PC-3 (cell line): ENCODE measurements around the gene RREB1. TPM values are rescaled to one million over a fixed set of nuclear protein-coding genes. Genes with fewer than 3 reads are reported as not detected.
"Not testable (repeated sequence)": the region's sequence is repeated elsewhere in the genome, so short reads cannot be mapped to it uniquely, and the experiment has no call there.

Source experiments
- ATAC-seq: fragments of 200-7000 bp; cut with Tn5 transposase; 2 replicates; pipeline ENCODE4 v1.9.1; 2020; ENCODE audit warnings: mild to moderate bottlenecking, moderate library complexity
- BruUV-seq: library from RNA; stranded (reverse); fragments of 400-500 nt; replicated peaks from 2 replicates; lab custom pipeline; 2021; lab: Mats Ljungman, UMichigan
- CTCF ChIA-PET: fragments of 300-600 bp; sonication (Branson Sonifier 250); formaldehyde crosslinking; loops from one replicate; lab custom pipeline; 2022; ENCODE audit warnings: antibody characterized with exemption; lab: Charles Lee
- POLR2A ChIA-PET: fragments of 300-600 bp; sonication (Branson Sonifier 250); formaldehyde crosslinking; loops from one replicate; lab custom pipeline; 2022; ENCODE audit warnings: antibody characterized with exemption; ENCODE audit not compliant: unreplicated experiment; lab: Charles Lee
- DNase-seq: peaks from one replicate; pipeline ENCODE4 v3.0.0-alpha.2; 2015
- H2AFZ ChIP-seq: fragments of 300-600 bp; sonication (generic); 2 replicates; pipeline ENCODE4 v1.6.0; 2016; ENCODE audit warnings: antibody characterized with exemption, low read length
- H3F3A ChIP-seq: fragments of 300-600 bp; sonication (generic); one replicate; pipeline ENCODE4 v1.6.0; 2017; ENCODE audit warnings: antibody characterized with exemption, low read length, control low read depth, mild to moderate bottlenecking; ENCODE audit not compliant: unreplicated experiment
- H3K27ac ChIP-seq: fragments of 300-600 bp; sonication (generic); 2 replicates; pipeline ENCODE4 v1.5.1; 2016; ENCODE audit warnings: mild to moderate bottlenecking, low read length
- H3K27me3 ChIP-seq: fragments of 300-600 bp; sonication (generic); 2 replicates; pipeline ENCODE4 v1.6.1; 2016; ENCODE audit warnings: low read length, mixed read lengths
- H3K36me3 ChIP-seq: fragments of 300-600 bp; sonication (generic); 2 replicates; pipeline ENCODE4 v1.6.1; 2016; ENCODE audit warnings: low read depth, mixed run types, low read length, mixed read lengths
- H3K4me1 ChIP-seq: fragments of 300-600 bp; sonication (generic); 2 replicates; pipeline ENCODE4 v1.5.1; 2016; ENCODE audit warnings: low read length; ENCODE audit not compliant: insufficient read depth
- H3K4me2 ChIP-seq: fragments of 300-600 bp; sonication (generic); 2 replicates; pipeline ENCODE4 v1.6.0; 2016; ENCODE audit warnings: low read length
- H3K4me3 ChIP-seq: fragments of 300-600 bp; sonication (generic); 2 replicates; pipeline ENCODE4 v1.5.1; 2016; ENCODE audit warnings: mild to moderate bottlenecking, low read length, mixed read lengths
- H3K79me2 ChIP-seq: fragments of 300-600 bp; sonication (generic); 2 replicates; pipeline ENCODE4 v1.6.1; 2017; ENCODE audit warnings: low read length, mixed read lengths
- H3K9ac ChIP-seq: fragments of 300-600 bp; sonication (generic); 2 replicates; pipeline ENCODE4 v1.6.0; 2016; ENCODE audit warnings: mild to moderate bottlenecking, low read length
- H3K9me2 ChIP-seq: fragments of 300-600 bp; sonication (generic); replicated peaks from 2 replicates; pipeline ENCODE4 v1.6.1; 2016; ENCODE audit warnings: mixed run types, low read length, mixed read lengths
- H3K9me3 ChIP-seq: fragments of 300-600 bp; sonication (generic); 2 replicates; pipeline ENCODE4 v1.6.1; 2016; ENCODE audit warnings: low read length, mixed read lengths
- H4K20me1 ChIP-seq: fragments of 300-600 bp; sonication (generic); 2 replicates; pipeline ENCODE4 v1.6.1; 2016; ENCODE audit warnings: low read length, mixed read lengths
- CTCF ChIP-seq: fragments of 300-600 bp; sonication (generic); conservative IDR thresholded peaks from 2 replicates; pipeline ENCODE4 v1.5.1; 2017; ENCODE audit warnings: antibody characterized with exemption, low read depth, mild to moderate bottlenecking, low read length
- EZH2 ChIP-seq: fragments of 300-600 bp; sonication (generic); IDR thresholded peaks from one replicate; pipeline ENCODE4 v1.6.1; 2017; ENCODE audit warnings: antibody characterized with exemption, mild to moderate bottlenecking, low read length; ENCODE audit not compliant: unreplicated experiment
- EZH2phosphoT487 ChIP-seq: fragments of 300-600 bp; sonication (generic); IDR thresholded peaks from 2 replicates; pipeline ENCODE4 v1.6.1; 2018; ENCODE audit warnings: mild to moderate bottlenecking, antibody characterized with exemption, low read length, borderline replicate concordance
- intact Hi-C: fragments of 100-400 bp; cut with micrococcal nuclease; formaldehyde crosslinking; loops from 2 replicates; pipeline ENCODE4 v1.9.0; 2023
- total RNA-seq: library from RNA; depleted of rRNA; stranded (reverse); fragments of >200 nt; gene quantifications from 2 replicates; pipeline ENCODE4 v1.2.3, GENCODE V29; 2014

RREB1 gene
- total RNA-seq, 1 experiment from 2014 or later, result 26.0 TPM

GRCh38 chr6:7271205-7271534 lies 163.4 kb downstream of the RREB1 start:
- no peak overlapping the region for H3K4me3 ChIP-seq
- H3K79me2 ChIP-seq, result no peaks in the 10 kb centered on the region
- no TSS peak for BruUV-seq
- TF ChIP-seq EZH2 (no peak), CTCF (no peak), EZH2phosphoT487 (no peak)
- ChIA-PET CTCF (no interaction called here), POLR2A (no interaction called here)
- H3K36me3 ChIP-seq, result no peaks in the 10 kb centered on the region
- H3K27ac ChIP-seq, result no peak overlapping the region
- intact Hi-C loops, result no loop called here
- no peaks in the 10 kb centered on the region for H4K20me1 ChIP-seq
- H3K9ac ChIP-seq, result no peak overlapping the region
- H3K4me2 ChIP-seq, result no peak overlapping the region
- no peak for ATAC-seq
- H3K9me2 ChIP-seq, result no peaks in the 10 kb centered on the region
- no peak overlapping the region for H2AFZ ChIP-seq
- H3K27me3 ChIP-seq, result no peaks in the 10 kb centered on the region
- peaks cover 14% of the 10 kb centered on the region for H3K4me1 ChIP-seq
- no peak for DNase-seq
- no peaks in the 10 kb centered on the region for H3F3A ChIP-seq
- H3K9me3 ChIP-seq, result no peaks in the 10 kb centered on the region

GRCh38 chr6:7273709-7274108 lies 165.9 kb downstream of the RREB1 start:
- Histone ChIP-seq H3K9me2 (no peaks in the 10 kb centered on the region), H3K9ac (no peak overlapping the region), H4K20me1 (no peaks in the 10 kb centered on the region), H3K4me2 (no peak overlapping the region), H2AFZ (no peak overlapping the region), H3K4me3 (no peak overlapping the region), H3F3A (no peaks in the 10 kb centered on the region), H3K36me3 (no peaks in the 10 kb centered on the region), H3K27ac (no peak overlapping the region), H3K9me3 (no peaks in the 10 kb centered on the region), H3K4me1 (no peaks in the 10 kb centered on the region), H3K79me2 (no peaks in the 10 kb centered on the region), H3K27me3 (no peaks in the 10 kb centered on the region)
- TF ChIP-seq EZH2 (no peak), CTCF (no peak), EZH2phosphoT487 (no peak)
- ATAC-seq (no peak), DNase-seq (no peak)
- intact Hi-C loops, result no loop called here
- no TSS peak for BruUV-seq
- ChIA-PET POLR2A (no interaction called here), CTCF (no interaction called here)

- H3K4me3 ChIP-seq, ATAC-seq, H3K9ac ChIP-seq, DNase-seq, H3K36me3 ChIP-seq, H3K79me2 ChIP-seq, H3K9me3 ChIP-seq, BruUV-seq, H2AFZ ChIP-seq, POLR2A ChIA-PET, CTCF ChIA-PET, H3F3A ChIP-seq, H3K4me2 ChIP-seq, intact Hi-C loops, H3K27ac ChIP-seq, H3K9me2 ChIP-seq, H3K4me1 ChIP-seq, H3K27me3 ChIP-seq, H4K20me1 ChIP-seq: not testable (repeated sequence)
These were observed 166.8 kb downstream of the RREB1 start for GRCh38 chr6:7274525-7274924.
